HL-60 (cell line): ENCODE measurements around the gene SLC25A41.

Source experiments
- CTCF ChIP-seq: IDR thresholded peaks from one replicate; pipeline ENCODE4 v1.5.1; 2011; ENCODE audit warnings: low read length, control low read depth, inconsistent platforms; ENCODE audit not compliant: insufficient read depth
- GABPA ChIP-seq: IDR thresholded peaks from 2 replicates; pipeline ENCODE4 v1.6.1; 2012; ENCODE audit warnings: low read depth
- POLR2AphosphoS5 ChIP-seq: IDR thresholded peaks from 2 replicates; pipeline ENCODE4 v1.6.1; 2012; ENCODE audit warnings: low read depth
- REST ChIP-seq: IDR thresholded peaks from 2 replicates; pipeline ENCODE4 v1.6.1; 2012; ENCODE audit warnings: low read depth; ENCODE audit not compliant: insufficient replicate concordance
- SPI1 ChIP-seq: IDR thresholded peaks from 2 replicates; pipeline ENCODE4 v1.6.1; 2012; ENCODE audit warnings: low read depth, mild to moderate bottlenecking, borderline replicate concordance

DNA sequence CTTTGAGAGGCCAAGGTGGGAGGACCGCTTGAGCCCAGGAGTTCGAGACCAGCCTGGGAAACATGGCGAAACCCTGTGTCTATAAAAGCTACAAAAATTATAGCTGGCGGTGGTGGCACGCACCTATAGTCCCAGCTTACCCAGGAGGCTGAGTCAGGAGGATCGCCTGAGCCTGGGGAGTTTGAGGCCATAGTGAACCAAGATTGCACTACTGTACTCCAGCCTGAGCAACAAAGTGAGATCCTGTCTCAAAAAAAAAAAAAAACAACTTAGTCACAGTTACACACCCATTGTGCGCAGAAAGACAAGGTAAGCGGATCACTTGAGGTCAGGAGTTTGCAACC, 48.8 kb upstream of the SLC25A41 start:
- no peak for TF ChIP-seq CTCF
- no peak for TF ChIP-seq SPI1
- TF ChIP-seq POLR2AphosphoS5: no peak
- no peak for TF ChIP-seq GABPA
- no peak for TF ChIP-seq REST
